Cardiac muscle cell (in vitro differentiated cells and primary cell): Measurements from ENCODE around the gene P2RX3. TPM values are rescaled to one million over a fixed set of nuclear protein-coding genes. Genes with fewer than 3 reads are reported as not detected.

Experiments used
- DNase-seq, 2 donors: peaks; one replicate each; pipeline versions ENCODE4 v3.0.0 to v3.0.0-alpha.2; 2010 to 2017; ENCODE audit warnings: low read depth in 1 of 2, low spot score in 1 of 2
- H3K27ac ChIP-seq: fragments of 200-600 bp; sonication (generic); 2 replicates; pipeline ENCODE4 v1.5.1; 2016
- H3K27me3 ChIP-seq: fragments of 200-600 bp; sonication (generic); 2 replicates; pipeline ENCODE4 v1.6.0; 2016; ENCODE audit warnings: control low read depth
- H3K36me3 ChIP-seq: fragments of 200-600 bp; sonication (generic); 2 replicates; pipeline ENCODE4 v1.5.1; 2016; ENCODE audit warnings: control low read depth
- H3K4me1 ChIP-seq: fragments of 200-600 bp; sonication (generic); 2 replicates; pipeline ENCODE4 v1.8.1; 2017; ENCODE audit warnings: low read depth, mild to moderate bottlenecking, mixed run types
- H3K4me3 ChIP-seq: fragments of 200-600 bp; sonication (generic); 2 replicates; pipeline ENCODE4 v1.5.1; 2016; ENCODE audit warnings: mild to moderate bottlenecking
- H3K9me3 ChIP-seq: fragments of 200-600 bp; sonication (generic); 2 replicates; pipeline ENCODE4 v1.5.1; 2017; ENCODE audit warnings: low read depth, mild to moderate bottlenecking, control low read depth
- CTCF ChIP-seq: IDR thresholded peaks from 2 replicates; pipeline ENCODE4 v1.5.1; 2012; ENCODE audit warnings: low read depth, mild to moderate bottlenecking, low read length
- polyA plus RNA-seq: library from polyadenylated mRNA; unstranded; fragments of >200 nt; fragmentation: Nextera tagmentation; extraction: Ambion mirVana; gene quantifications from 2 replicates; pipeline ENCODE4 v1.2.1, GENCODE V29; 2016
- total RNA-seq: library from RNA; depleted of rRNA; stranded (reverse); fragments of >200 nt; gene quantifications from 2 replicates; pipeline ENCODE4 v1.2.3, GENCODE V29; 2016

Gene P2RX3
- total and polyA plus RNA-seq, 2 experiments from 2014 or later: 0.09 to 0.62 TPM

- no peak for TF ChIP-seq CTCF
- DNase-seq: no peak
- Histone ChIP-seq H3K27ac (no peak overlapping the region), H3K4me3 (no peak overlapping the region), H3K9me3 (no peaks in the 10 kb centered on the region), H3K4me1 (no peaks in the 10 kb centered on the region), H3K27me3 (no peaks in the 10 kb centered on the region), H3K36me3 (no peaks in the 10 kb centered on the region)
These were observed 78.3 kb downstream of the P2RX3 start for GRCh38 chr11:57416436-57416835.

GRCh38 chr11:57417056-57417455, 78.9 kb downstream of the P2RX3 start:
- Histone ChIP-seq H3K4me3 (no peak overlapping the region), H3K27me3 (no peaks in the 10 kb centered on the region), H3K36me3 (no peaks in the 10 kb centered on the region), H3K4me1 (no peaks in the 10 kb centered on the region), H3K9me3 (no peaks in the 10 kb centered on the region), H3K27ac (no peak overlapping the region)
- no peak for TF ChIP-seq CTCF
- peak in 1 of 2 donors; percentile 89 for DNase-seq

GRCh38 chr11:57418131-57418530, 80.0 kb downstream of the P2RX3 start:
- no peaks in the 10 kb centered on the region for H3K27me3 ChIP-seq
- H3K9me3 ChIP-seq: no peaks in the 10 kb centered on the region
- no peak overlapping the region for H3K27ac ChIP-seq
- DNase-seq: no peak
- TF ChIP-seq CTCF: no peak
- no peaks in the 10 kb centered on the region for H3K36me3 ChIP-seq
- no peak overlapping the region for H3K4me3 ChIP-seq
- H3K4me1 ChIP-seq: no peaks in the 10 kb centered on the region

- H3K27ac ChIP-seq: no peak overlapping the region
- H3K9me3 ChIP-seq: no peaks in the 10 kb centered on the region
- no peak for DNase-seq
- H3K4me1 ChIP-seq: no peaks in the 10 kb centered on the region
- H3K27me3 ChIP-seq: no peaks in the 10 kb centered on the region
- no peak overlapping the region for H3K4me3 ChIP-seq
- H3K36me3 ChIP-seq: no peaks in the 10 kb centered on the region
- TF ChIP-seq CTCF: no peak
These were observed 81.0 kb downstream of the P2RX3 start for GRCh38 chr11:57419146-57419545.

GRCh38 chr11:57421066-57421465, 82.9 kb downstream of the P2RX3 start:
- Histone ChIP-seq H3K4me1 (no peaks in the 10 kb centered on the region), H3K27ac (no peak overlapping the region), H3K36me3 (no peaks in the 10 kb centered on the region), H3K9me3 (no peaks in the 10 kb centered on the region), H3K4me3 (no peak overlapping the region), H3K27me3 (no peaks in the 10 kb centered on the region)
- no peak for DNase-seq
- TF ChIP-seq CTCF: no peak

- no peaks in the 10 kb centered on the region for H3K4me1 ChIP-seq
- no peak overlapping the region for H3K4me3 ChIP-seq
- no peak for DNase-seq
- H3K36me3 ChIP-seq: no peaks in the 10 kb centered on the region
- H3K9me3 ChIP-seq: no peaks in the 10 kb centered on the region
- no peaks in the 10 kb centered on the region for H3K27me3 ChIP-seq
- TF ChIP-seq CTCF: no peak
- H3K27ac ChIP-seq: no peak overlapping the region
These were observed 83.7 kb downstream of the P2RX3 start for GRCh38 chr11:57421805-57422204.
